SW 1271 (cell line): ENCODE measurements around the gene GOLGA6A.
"Not testable (repeated sequence)": the region's sequence is repeated elsewhere in the genome, so short reads cannot be mapped to it uniquely, and the experiment has no call there.

Experiments used
- DNase-seq, 2 experiments: peaks; one replicate each; lab custom pipeline; 2025; lab: John Stamatoyannopoulos, UW

The GOLGA6A gene

DNA sequence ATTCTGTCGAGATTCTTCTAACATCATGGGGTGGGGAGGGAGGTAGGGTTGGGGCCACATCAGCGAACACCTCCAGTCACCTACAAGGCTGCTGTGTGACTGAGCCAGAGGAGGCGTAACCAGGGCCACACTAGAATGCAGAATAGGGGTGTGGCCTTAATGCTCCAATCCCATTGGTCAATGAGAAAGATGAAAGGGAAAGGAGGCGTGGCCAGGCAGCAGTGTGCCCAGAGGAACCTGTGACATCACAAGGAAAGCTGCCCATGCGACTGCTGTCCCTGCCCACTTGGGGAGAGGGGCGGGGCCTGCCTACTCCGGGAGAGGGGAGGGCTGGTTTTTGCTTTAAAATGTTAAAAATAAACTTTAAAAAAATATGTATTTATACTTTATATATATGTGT is at the start of gene GOLGA6A:
GOLGA6A (minus strand) TSS at position 101 of the 400 bp plus-strand sequence; CDS start at position 60, 41 bp downstream.
- not testable (repeated sequence) for DNase-seq

GRCh38 chr15:74131628-74132413 is 49.5 kb upstream of the GOLGA6A start:
- no peak for DNase-seq

- no peak for DNase-seq
These were observed 48.7 kb upstream of the GOLGA6A start for GRCh38 chr15:74130849-74131627.

GRCh38 chr15:74130155-74130848 is 48.0 kb upstream of the GOLGA6A start, which contains the start of gene ISLR2:
ISLR2 (plus strand) TSS chr15:74130586; CDS start chr15:74132755, 2,169 bp downstream.
- no peak for DNase-seq

DNA sequence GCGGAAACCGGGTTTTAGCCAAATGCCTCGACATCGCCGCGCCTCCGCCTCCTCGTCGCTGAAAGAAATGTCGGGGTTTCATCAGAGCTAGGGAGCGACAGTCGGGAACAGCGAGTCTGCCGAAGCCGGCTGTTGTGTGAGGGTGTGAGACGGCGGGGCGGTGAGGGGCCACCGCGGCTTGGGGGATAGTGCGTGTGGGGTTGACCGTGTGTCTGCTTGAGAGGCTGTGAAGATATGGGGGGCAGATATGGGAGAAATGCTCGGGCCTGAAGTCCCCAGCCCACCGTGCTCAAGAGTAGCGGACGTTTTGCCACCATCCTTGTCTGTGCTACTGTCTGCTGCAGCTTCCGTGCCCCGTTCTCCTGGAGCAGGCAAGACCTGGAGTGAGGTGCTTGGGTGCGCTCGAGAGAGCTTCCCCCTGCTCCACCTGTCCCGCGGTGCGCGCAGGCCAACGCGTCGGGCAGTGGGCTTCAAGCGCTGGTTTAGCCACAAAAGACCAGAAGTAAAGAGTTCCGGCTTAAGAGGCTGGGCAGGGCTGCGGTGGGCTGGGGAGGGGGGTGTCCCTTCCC is 47.3 kb upstream of the GOLGA6A start:
- DNase-seq, result no peak

DNA sequence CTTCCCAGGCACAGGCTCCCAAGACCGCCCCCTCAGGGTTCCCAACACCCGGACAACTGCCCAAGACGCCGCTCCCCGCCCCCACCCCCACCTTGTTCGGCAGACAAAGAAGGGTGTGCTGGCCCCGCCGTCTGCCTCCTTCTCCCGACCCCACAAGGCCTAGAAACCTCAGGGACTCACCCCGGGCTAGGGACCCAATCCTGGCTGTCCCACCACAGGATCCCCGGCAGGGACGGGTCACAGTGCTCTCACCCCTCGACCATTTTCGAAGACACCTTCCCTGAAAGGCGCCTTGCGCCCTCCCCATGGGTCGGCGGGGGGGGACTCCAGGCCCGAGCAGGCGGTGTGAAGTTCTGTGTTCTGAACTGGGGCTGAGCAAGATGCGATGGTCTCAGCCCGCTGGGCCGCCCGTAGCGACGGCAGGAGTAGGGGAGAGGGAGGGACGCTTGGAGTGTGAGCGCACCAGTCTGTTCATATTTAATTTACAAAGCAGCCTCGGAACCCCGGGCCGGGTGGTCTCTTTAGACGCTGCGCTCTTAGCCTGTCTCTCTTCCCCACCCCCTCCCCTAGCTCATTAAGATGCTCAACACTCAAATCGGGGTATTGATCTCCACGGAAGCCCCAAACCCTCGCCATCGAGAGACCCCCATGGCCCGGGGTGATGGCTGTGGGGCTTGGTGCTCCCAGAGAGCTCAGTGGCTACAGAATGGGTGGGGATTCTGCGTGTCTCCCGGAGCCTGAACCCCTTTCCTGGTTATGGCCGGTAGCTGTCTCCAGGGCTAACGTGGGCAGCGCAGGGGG is 46.6 kb upstream of the GOLGA6A start:
- no peak for DNase-seq

DNA sequence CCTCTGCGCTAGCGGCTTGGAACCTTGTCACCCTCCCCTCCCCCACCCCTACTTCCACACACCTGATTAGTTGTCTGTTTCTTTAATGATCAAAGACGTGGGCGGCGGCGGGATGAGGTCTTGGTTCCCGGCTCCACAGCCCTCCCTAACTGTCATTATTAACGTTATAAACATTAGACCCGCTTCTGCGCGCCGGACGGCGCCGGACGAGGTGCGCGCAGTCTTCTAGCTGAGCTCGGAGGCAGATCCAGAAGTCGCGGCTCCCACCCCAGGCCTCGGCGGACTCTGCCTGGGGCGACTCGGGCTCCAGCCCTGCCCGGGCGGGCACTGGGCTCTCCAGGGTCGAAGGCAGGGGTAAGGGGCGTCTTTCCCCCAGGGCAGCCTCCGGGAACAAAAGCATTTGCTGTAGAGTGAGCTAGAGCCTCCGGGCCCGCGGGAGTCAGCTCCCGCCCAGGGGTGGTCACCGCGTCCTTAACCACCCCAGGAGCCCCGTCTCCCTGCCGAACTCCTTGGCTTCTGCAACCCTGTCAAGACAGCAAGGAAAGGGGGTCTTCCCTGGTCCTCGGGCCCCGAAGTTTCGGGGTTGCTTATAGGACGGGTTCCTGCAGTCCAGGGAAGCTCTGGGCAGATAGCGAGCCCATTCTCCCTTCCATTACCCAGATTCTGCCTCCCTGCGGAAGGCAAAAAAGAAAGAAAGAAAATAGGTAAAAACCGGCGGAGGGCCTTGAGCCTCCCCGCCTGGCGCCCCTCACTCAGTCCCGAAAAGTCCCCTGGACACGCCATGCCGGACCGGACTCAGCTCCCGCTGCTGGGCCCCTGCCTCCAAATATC is 45.8 kb upstream of the GOLGA6A start:
- DNase-seq, result no peak

DNA sequence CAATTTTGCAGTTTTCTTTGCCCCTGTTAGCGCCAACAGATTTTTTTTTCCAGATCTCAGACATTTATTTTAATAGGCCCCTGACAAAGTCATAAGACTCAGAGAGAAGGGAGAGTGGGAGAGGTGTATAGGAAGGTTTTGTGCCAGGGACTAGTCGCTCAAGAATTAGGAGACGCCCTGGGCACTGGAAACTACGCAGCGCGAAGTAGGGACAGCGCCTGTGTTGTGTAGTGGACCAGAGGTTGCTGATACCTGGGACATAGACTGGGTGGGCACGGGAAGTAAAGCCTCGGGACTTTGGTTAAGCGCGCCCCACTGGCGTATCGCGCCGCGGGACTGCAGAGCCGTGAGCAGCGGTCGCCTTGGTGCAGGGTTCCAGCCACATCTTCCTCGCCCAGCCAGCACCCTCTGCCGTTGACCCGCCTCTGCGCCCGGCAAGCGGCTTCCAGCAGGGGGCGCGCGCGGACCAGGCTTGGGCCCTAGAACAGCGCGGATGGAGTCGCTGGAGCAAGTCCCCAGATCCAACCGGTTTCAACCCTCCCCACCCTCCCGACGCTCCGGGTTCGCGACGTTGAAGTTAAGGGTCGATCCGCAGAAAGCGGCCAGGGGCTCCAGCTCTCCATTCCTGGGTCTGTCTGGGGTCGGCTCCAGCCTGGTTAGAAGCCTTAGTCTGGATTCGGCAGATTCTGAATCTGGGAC is 45.1 kb upstream of the GOLGA6A start:
- DNase-seq, result peak; percentile 52 to 88

DNA sequence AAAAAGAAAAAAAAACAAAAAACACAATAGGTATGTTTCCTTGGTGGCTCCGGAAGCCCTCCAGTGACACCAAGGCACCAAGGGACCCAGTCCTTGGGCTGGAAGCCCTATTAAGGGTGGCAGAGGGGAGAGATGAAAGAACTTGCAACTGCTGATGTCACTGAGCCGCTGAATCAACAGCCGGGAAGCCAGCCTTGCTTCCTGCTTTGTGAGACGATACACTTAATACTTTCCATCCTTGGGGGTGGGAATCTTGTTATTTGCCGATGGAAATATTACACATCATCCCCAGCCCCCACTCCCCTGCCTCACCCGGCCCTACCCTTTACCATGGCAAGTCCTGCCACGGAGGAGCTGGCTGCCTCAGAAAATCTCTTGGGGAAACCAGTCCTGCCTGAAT is 42.4 kb upstream of the GOLGA6A start:
- no peak for DNase-seq

GRCh38 chr15:74124196-74124595 is 41.8 kb upstream of the GOLGA6A start:
- DNase-seq, result no peak

GRCh38 chr15:74123658-74124057 is 41.3 kb upstream of the GOLGA6A start:
- DNase-seq, result no peak

DNA sequence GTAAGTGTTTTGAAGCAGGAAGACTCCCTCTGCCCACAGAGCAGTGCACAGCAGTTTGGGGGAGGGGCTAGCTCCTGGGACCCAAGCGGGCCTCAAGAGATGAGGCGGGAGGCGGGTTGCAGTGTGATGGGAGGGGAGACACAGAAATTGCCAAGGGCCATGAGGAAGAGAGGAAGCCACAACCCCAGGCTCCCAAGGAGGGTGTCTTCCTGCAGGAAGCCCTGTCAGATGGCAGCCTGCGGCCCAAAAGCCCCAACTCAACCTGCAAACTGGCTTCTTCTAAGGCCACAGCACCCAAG is 40.7 kb upstream of the GOLGA6A start:
- no peak for DNase-seq

- DNase-seq, result no peak
These were observed 40.2 kb upstream of the GOLGA6A start for GRCh38 chr15:74122403-74123130.

- no peak for DNase-seq
These were observed 39.5 kb upstream of the GOLGA6A start for GRCh38 chr15:74121858-74122257.

GRCh38 chr15:74121039-74121438 is 38.7 kb upstream of the GOLGA6A start:
- DNase-seq, result no peak

DNA sequence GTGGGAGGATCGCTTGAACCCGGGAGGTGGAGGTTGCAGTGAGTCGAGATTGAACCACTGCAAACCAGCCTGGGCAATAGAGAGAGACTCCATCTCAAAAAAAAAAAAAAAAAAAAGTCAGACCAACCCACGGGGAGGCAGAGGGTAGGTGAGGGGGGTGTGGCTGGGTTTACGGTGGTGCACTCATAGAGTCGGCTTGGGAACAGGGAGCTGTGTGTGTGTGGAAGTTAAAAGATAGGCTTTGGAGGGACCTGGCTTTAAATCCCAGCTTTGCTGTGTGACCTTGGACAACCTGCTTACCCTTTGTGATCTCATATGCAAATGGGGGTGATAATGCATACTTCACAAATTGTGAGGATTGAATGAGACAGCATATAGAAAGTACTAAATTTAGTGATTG is 38.1 kb upstream of the GOLGA6A start:
- DNase-seq, result no peak

DNA sequence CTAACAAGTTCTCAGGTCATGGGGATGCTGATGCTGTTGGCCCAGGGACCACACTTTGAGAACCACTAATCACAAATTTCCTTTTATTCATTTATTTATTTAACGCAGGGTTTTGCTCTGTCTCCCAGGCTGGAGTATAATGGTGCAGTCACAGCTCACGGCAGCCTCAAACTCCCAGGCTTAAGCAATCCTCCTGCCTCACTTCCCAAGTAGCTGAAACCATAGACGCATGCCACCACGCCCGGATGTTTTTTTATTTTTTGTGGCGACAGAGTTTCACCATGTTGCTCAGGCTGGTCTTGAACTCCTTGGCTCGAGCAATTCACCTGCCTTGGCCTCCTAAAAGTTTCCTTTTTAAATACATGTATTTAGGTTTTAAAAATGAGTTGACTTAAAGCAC is 27.4 kb upstream of the GOLGA6A start:
- no peak for DNase-seq

GRCh38 chr15:74108611-74109010 is 26.3 kb upstream of the GOLGA6A start:
- not testable (repeated sequence) for DNase-seq

DNA sequence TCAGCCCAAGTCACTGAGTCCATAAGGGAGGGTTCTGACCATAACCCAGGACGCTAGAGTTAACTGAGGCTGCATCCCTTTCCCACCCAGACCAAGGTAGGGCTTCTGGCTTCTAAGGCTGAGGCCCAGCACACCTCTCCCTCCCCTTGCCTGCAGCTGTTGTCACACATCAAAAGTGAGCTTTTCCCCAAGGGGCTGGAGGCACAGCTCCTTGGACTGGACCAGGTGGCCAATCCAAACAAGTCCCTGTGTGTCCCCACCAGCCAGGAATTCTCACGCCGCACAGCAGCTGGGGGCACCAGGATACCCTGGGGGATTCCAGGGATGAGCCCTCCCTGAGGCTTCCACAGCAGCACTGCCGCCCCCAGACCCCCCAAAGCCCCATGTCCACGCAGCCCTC is 25.8 kb upstream of the GOLGA6A start:
- DNase-seq, result no peak
